DMS153 (cell line): ENCODE measurements around the gene PPIE.

Source experiments
- DNase-seq: peaks from one replicate; lab custom pipeline; 2025; lab: John Stamatoyannopoulos, UW

Gene PPIE

GRCh38 chr1:39720094-39720999 lies 18.3 kb upstream of the PPIE start:
- peak; percentile 80 for DNase-seq

- DNase-seq = no peak
Observed at GRCh38 chr1:39721664-39722063, 17.0 kb upstream of the PPIE start.

GRCh38 chr1:39722495-39722894 lies 16.2 kb upstream of the PPIE start:
- DNase-seq = no peak

GRCh38 chr1:39726600-39726999 lies 12.1 kb upstream of the PPIE start:
- DNase-seq = no peak

- DNase-seq = no peak
Observed at GRCh38 chr1:39727221-39727931, 11.3 kb upstream of the PPIE start.

- DNase-seq = peak; percentile 76
Observed at GRCh38 chr1:39727932-39728317, 10.8 kb upstream of the PPIE start.

- no peak for DNase-seq
Observed at GRCh38 chr1:39729030-39729429, 9.7 kb upstream of the PPIE start.

- no peak for DNase-seq
Observed at GRCh38 chr1:39729842-39730241, 8.8 kb upstream of the PPIE start.

- DNase-seq = no peak
Observed at GRCh38 chr1:39732730-39733129, 6.0 kb upstream of the PPIE start.

GRCh38 chr1:39733161-39733560 lies 5.5 kb upstream of the PPIE start:
- no peak for DNase-seq

- DNase-seq = no peak
Observed at GRCh38 chr1:39735731-39736130, 3.0 kb upstream of the PPIE start.

- no peak for DNase-seq
Observed at GRCh38 chr1:39737546-39738169, 1.0 kb upstream of the PPIE start.

GRCh38 chr1:39745016-39745670 lies 6.5 kb downstream of the PPIE start:
- DNase-seq = no peak

- DNase-seq = no peak
Observed at GRCh38 chr1:39751595-39751994, 12.9 kb downstream of the PPIE start.

GRCh38 chr1:39752703-39753102 lies 14.0 kb downstream of the PPIE start:
- no peak for DNase-seq

GRCh38 chr1:39753132-39754025 lies 14.7 kb downstream of the PPIE start:
- no peak for DNase-seq

GRCh38 chr1:39754026-39754570 lies 15.4 kb downstream of the PPIE start:
- DNase-seq = no peak

GRCh38 chr1:39754906-39755504 lies 16.3 kb downstream of the PPIE start:
- no peak for DNase-seq

GRCh38 chr1:39755965-39756659 lies 17.4 kb downstream of the PPIE start:
- no peak for DNase-seq

GRCh38 chr1:39757501-39757900 lies 18.8 kb downstream of the PPIE start:
- no peak for DNase-seq
